ENCODE data around the gene RAD23B.

The RAD23B gene

GRCh38 chr9:107268560-107268959 is 14.5 kb upstream of the RAD23B start:
- no peak for DNase-seq (ENCODE audit: low read depth in 2 of 3, low spot score in 1 of 3)

GRCh38 chr9:107269254-107269653 is 13.8 kb upstream of the RAD23B start:
- no peak for DNase-seq (ENCODE audit: low read depth in 2 of 3, low spot score in 1 of 3)

- DNase-seq (ENCODE audit: low read depth in 2 of 3, low spot score in 1 of 3): no peak
These were observed 13.4 kb upstream of the RAD23B start for GRCh38 chr9:107269681-107270080.

GRCh38 chr9:107270082-107270481 is 13.0 kb upstream of the RAD23B start:
- DNase-seq (ENCODE audit: low read depth in 2 of 3, low spot score in 1 of 3): no peak

- DNase-seq (ENCODE audit: low read depth in 2 of 3, low spot score in 1 of 3): no peak
These were observed 12.5 kb upstream of the RAD23B start for GRCh38 chr9:107270580-107270979.

- no peak for DNase-seq (ENCODE audit: low read depth in 2 of 3, low spot score in 1 of 3)
These were observed 9.4 kb upstream of the RAD23B start for GRCh38 chr9:107273634-107274033.

- DNase-seq (ENCODE audit: low read depth in 2 of 3, low spot score in 1 of 3): no peak
These were observed 9.0 kb upstream of the RAD23B start for GRCh38 chr9:107274096-107274495.

- no peak for DNase-seq (ENCODE audit: low read depth in 2 of 3, low spot score in 1 of 3)
These were observed 8.1 kb upstream of the RAD23B start for GRCh38 chr9:107274953-107275422.

GRCh38 chr9:107275530-107275929 is 7.5 kb upstream of the RAD23B start:
- no peak for DNase-seq (ENCODE audit: low read depth in 2 of 3, low spot score in 1 of 3)

- no peak for DNase-seq (ENCODE audit: low read depth in 2 of 3, low spot score in 1 of 3)
These were observed 5.9 kb upstream of the RAD23B start for GRCh38 chr9:107276966-107277710.

- no peak for DNase-seq (ENCODE audit: low read depth in 2 of 3, low spot score in 1 of 3)
These were observed 5.3 kb upstream of the RAD23B start for GRCh38 chr9:107277801-107278200.

GRCh38 chr9:107279086-107279485 is 4.0 kb upstream of the RAD23B start:
- DNase-seq (ENCODE audit: low read depth in 2 of 3, low spot score in 1 of 3): no peak

GRCh38 chr9:107280543-107280942 is 2.5 kb upstream of the RAD23B start:
- DNase-seq (ENCODE audit: low read depth in 2 of 3, low spot score in 1 of 3): no peak

- DNase-seq (ENCODE audit: low read depth in 2 of 3, low spot score in 1 of 3): no peak
These were observed 1.9 kb upstream of the RAD23B start for GRCh38 chr9:107281184-107281583.

- DNase-seq (ENCODE audit: low read depth in 2 of 3, low spot score in 1 of 3): no peak
These were observed 984 bp upstream of the RAD23B start for GRCh38 chr9:107281922-107282667.

- peak; percentile 46 to 66 (median 54) for DNase-seq (ENCODE audit: low read depth in 2 of 3, low spot score in 1 of 3)
These were observed 841 bp downstream of the RAD23B start for GRCh38 chr9:107283623-107284616.

- DNase-seq (ENCODE audit: low read depth in 2 of 3, low spot score in 1 of 3): no peak
These were observed 1.6 kb downstream of the RAD23B start for GRCh38 chr9:107284636-107285035.

- no peak for DNase-seq (ENCODE audit: low read depth in 2 of 3, low spot score in 1 of 3)
These were observed 2.2 kb downstream of the RAD23B start for GRCh38 chr9:107285286-107285685.

- no peak for DNase-seq (ENCODE audit: low read depth in 2 of 3, low spot score in 1 of 3)
These were observed 3.0 kb downstream of the RAD23B start for GRCh38 chr9:107286057-107286456.

GRCh38 chr9:107288701-107289100 is 5.6 kb downstream of the RAD23B start:
- DNase-seq (ENCODE audit: low read depth in 2 of 3, low spot score in 1 of 3): no peak

GRCh38 chr9:107290619-107291018 is 7.5 kb downstream of the RAD23B start:
- DNase-seq (ENCODE audit: low read depth in 2 of 3, low spot score in 1 of 3): no peak

Data from stimulated activated CD4-positive, alpha-beta T cell treated with anti-CD3 and anti-CD28 coated beads, Interleukin-12 subunit alpha, Interleukin-12 subunit beta, amount 100 ng/mL, for 48 hours (primary cell).